ENCODE data around the gene ROCK2.

DNA sequence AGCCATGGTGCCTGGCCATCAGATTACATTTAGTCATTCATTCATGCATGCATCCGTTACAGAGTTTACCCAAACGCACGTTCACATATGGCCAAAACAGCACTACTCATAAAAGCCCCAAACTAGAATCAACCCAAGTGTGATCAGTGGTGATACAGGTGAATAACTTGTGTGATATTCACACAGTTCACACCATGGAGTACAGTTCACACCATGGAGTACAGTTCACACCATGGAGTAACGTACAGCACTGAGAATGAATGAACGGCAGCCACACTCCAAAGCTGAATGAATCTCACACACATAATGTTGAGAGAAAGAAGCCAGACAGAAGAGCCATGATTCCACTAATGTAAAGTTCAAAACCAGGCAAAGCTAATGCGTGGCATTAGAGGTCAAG is 201.4 kb downstream of the ROCK2 start:
- TF ChIP-seq, protein P1, sequence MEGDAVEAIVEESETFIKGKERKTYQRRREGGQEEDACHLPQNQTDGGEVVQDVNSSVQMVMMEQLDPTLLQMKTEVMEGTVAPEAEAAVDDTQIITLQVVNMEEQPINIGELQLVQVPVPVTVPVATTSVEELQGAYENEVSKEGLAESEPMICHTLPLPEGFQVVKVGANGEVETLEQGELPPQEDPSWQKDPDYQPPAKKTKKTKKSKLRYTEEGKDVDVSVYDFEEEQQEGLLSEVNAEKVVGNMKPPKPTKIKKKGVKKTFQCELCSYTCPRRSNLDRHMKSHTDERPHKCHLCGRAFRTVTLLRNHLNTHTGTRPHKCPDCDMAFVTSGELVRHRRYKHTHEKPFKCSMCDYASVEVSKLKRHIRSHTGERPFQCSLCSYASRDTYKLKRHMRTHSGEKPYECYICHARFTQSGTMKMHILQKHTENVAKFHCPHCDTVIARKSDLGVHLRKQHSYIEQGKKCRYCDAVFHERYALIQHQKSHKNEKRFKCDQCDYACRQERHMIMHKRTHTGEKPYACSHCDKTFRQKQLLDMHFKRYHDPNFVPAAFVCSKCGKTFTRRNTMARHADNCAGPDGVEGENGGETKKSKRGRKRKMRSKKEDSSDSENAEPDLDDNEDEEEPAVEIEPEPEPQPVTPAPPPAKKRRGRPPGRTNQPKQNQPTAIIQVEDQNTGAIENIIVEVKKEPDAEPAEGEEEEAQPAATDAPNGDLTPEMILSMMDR (IDR thresholded peaks at IDR 0.05) = no peak
- TF ChIP-seq POLR2A (IDR thresholded peaks at IDR 0.05) (no peak), EP300 (IDR thresholded peaks at IDR 0.05) (no peak), POLR2AphosphoS5 (IDR thresholded peaks at IDR 0.05) (no peak)

Data from sigmoid colon (tissue), 4 donors.